ENCODE data around the gene NDUFA13.

Gene NDUFA13

DNA sequence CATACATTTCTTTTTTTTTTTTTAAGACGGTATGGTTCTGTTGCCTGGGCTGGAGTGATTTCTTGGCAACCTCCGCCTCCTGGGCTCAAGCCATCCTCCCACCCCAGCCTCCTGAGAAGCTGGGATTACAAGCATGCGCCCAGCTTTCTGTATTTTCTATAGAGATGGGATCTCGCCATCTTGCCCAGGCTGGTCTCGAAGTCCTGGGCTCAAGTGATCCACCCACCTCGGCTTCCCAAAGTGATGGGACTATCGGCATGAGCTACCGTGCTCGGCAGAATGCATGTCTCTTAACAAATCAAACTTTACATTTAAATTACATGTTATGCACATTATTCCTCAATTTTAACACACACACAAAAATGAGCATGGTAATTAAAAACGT, 1.2 kb downstream of the NDUFA13 start:
- Histone ChIP-seq H3K4me3 (ENCODE audit: low read depth in 1 of 2, low read length in 2 of 2) (peak overlapping the region; percentile 82 to 91), H3K4me1 (ENCODE audit: control insufficient read depth in 1 of 2, insufficient read depth in 2 of 2, low read length in 2 of 2) (peaks cover 0 to 37% of the 10 kb centered on the region in 2 donors), H3K36me3 (ENCODE audit: control insufficient read depth in 1 of 2, insufficient read depth in 2 of 2, low read length in 2 of 2) (peaks cover 4 to 13% of the 10 kb centered on the region in 2 donors), H3K27ac (ENCODE audit: low read length) (no peak overlapping the region), H3K9me3 (ENCODE audit: control insufficient read depth in 1 of 2, low read length in 2 of 2) (no peaks in the 10 kb centered on the region), H3K27me3 (ENCODE audit: low read depth, low read length) (no peaks in the 10 kb centered on the region)

DNA sequence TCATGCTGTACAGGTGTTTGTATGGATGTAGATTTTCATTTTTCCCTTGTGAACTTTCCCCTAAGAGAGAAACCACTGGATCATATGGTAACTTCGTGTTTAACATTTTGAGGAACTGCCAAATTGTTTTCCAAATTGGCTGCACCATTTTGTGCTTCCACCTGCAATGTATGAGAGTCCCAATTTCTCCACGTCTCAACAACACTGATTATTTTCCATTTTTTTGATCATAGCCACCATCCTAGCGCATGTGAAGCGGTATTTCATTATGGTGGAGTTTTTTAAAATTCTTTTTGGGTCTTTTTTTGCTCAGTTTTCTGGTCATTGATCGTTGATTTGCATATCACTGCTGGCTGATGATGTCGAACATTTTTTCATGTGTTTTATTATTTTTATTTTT, 5.0 kb downstream of the NDUFA13 start:
- peaks cover 0 to 26% of the 10 kb centered on the region in 2 donors for H3K4me1 ChIP-seq (ENCODE audit: control insufficient read depth in 1 of 2, insufficient read depth in 2 of 2, low read length in 2 of 2)
- H3K9me3 ChIP-seq (ENCODE audit: control insufficient read depth in 1 of 2, low read length in 2 of 2), result no peaks in the 10 kb centered on the region
- H3K36me3 ChIP-seq (ENCODE audit: control insufficient read depth in 1 of 2, insufficient read depth in 2 of 2, low read length in 2 of 2), result peaks cover 9 to 24% of the 10 kb centered on the region in 2 donors
- H3K27ac ChIP-seq (ENCODE audit: low read length), result no peak overlapping the region
- H3K27me3 ChIP-seq (ENCODE audit: low read depth, low read length), result no peaks in the 10 kb centered on the region
- no peak overlapping the region for H3K4me3 ChIP-seq (ENCODE audit: low read depth in 1 of 2, low read length in 2 of 2)

DNA sequence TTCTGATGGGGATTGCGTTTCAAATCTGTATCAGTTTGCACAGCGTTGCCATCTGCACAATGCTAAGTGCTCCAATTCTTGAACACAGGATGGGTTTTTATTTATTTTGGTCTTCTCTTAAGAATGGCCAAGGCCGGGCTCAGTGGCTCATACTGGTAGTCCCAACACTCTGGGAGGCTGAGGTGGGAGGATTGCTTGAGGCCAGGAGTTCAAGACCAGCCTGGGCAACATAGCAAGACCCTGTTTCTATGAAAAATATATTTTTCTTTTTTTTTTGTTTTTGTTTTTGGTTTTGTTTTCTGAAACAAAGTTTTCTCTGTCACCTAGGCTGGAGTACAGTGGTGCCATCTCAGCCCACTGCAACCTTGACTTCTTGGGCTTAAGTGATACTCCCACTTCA, 7.2 kb downstream of the NDUFA13 start:
- Histone ChIP-seq H3K36me3 (ENCODE audit: control insufficient read depth in 1 of 2, insufficient read depth in 2 of 2, low read length in 2 of 2) (peaks cover 9 to 43% of the 10 kb centered on the region in 2 donors), H3K27me3 (ENCODE audit: low read depth, low read length) (no peaks in the 10 kb centered on the region), H3K4me1 (ENCODE audit: control insufficient read depth in 1 of 2, insufficient read depth in 2 of 2, low read length in 2 of 2) (peaks cover 0 to 12% of the 10 kb centered on the region in 2 donors), H3K4me3 (ENCODE audit: low read depth in 1 of 2, low read length in 2 of 2) (no peak overlapping the region), H3K27ac (ENCODE audit: low read length) (no peak overlapping the region), H3K9me3 (ENCODE audit: control insufficient read depth in 1 of 2, low read length in 2 of 2) (no peaks in the 10 kb centered on the region)

- Histone ChIP-seq H3K9me3 (ENCODE audit: control insufficient read depth in 1 of 2, low read length in 2 of 2) (no peaks in the 10 kb centered on the region), H3K36me3 (ENCODE audit: control insufficient read depth in 1 of 2, insufficient read depth in 2 of 2, low read length in 2 of 2) (peaks cover 9 to 42% of the 10 kb centered on the region in 2 donors)
Observed at GRCh38 chr19:19524053-19524452, 8.0 kb downstream of the NDUFA13 start.

DNA sequence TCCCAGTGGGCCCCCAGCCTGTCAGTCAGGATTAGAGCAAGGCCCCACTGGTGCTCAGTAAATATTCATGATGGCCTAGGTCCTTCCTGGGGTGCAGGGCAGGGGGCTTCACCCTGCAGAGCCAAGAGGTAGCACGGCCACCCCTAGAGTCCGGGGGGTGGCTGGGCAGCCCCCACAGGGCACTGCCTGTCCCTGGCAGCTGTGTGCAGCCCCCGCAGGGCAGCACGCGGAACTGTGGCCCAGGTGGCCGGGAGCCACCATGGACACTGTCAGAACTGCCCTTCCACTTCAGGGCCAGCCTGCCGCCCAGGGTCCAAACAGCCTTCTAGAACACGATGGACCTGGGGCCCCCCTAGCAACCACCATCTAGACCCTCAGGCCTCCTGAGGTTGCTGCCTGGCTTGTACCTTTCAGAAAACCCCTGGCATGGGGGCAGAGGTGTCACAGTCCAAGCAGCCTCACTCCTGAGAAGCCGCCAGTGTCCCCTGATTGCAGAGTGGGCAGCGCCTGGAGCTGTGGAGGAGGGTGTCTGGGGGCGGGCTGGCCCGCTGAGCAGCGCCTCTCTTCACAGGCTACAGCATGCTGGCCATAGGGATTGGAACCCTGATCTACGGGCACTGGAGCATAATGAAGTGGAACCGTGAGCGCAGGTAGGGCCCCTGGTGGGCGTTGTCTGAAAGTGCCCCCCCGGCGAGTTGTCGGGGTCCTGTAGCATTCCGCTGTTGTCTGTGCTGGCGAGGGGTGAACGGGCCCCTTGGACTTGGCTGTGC, 9.8 kb downstream of the NDUFA13 start:
- Histone ChIP-seq H3K27me3 (ENCODE audit: low read depth, low read length) (no peaks in the 10 kb centered on the region), H3K27ac (ENCODE audit: low read length) (no peak overlapping the region), H3K9me3 (ENCODE audit: control insufficient read depth in 1 of 2, low read length in 2 of 2) (no peaks in the 10 kb centered on the region), H3K4me1 (ENCODE audit: control insufficient read depth in 1 of 2, insufficient read depth in 2 of 2, low read length in 2 of 2) (peaks cover 0 to 5% of the 10 kb centered on the region in 2 donors), H3K36me3 (ENCODE audit: control insufficient read depth in 1 of 2, insufficient read depth in 2 of 2, low read length in 2 of 2) (peaks cover 4 to 31% of the 10 kb centered on the region in 2 donors), H3K4me3 (ENCODE audit: low read depth in 1 of 2, low read length in 2 of 2) (no peak overlapping the region)

More at GRCh38 chr19:19524053-19524452, 8.0 kb downstream of the NDUFA13 start:
- H3K27ac ChIP-seq (ENCODE audit: low read length), result no peak overlapping the region
- H3K27me3 ChIP-seq (ENCODE audit: low read depth, low read length), result no peaks in the 10 kb centered on the region
- H3K4me1 ChIP-seq (ENCODE audit: control insufficient read depth in 1 of 2, insufficient read depth in 2 of 2, low read length in 2 of 2), result peaks cover 0 to 13% of the 10 kb centered on the region in 2 donors
- no peak overlapping the region for H3K4me3 ChIP-seq (ENCODE audit: low read depth in 1 of 2, low read length in 2 of 2)

- Histone ChIP-seq H3K4me1 (ENCODE audit: control insufficient read depth in 1 of 2, insufficient read depth in 2 of 2, low read length in 2 of 2) (peaks cover 0 to 5% of the 10 kb centered on the region in 2 donors), H3K27me3 (ENCODE audit: low read depth, low read length) (no peaks in the 10 kb centered on the region), H3K27ac (ENCODE audit: low read length) (no peak overlapping the region), H3K4me3 (ENCODE audit: low read depth in 1 of 2, low read length in 2 of 2) (no peak overlapping the region), H3K9me3 (ENCODE audit: control insufficient read depth in 1 of 2, low read length in 2 of 2) (no peaks in the 10 kb centered on the region), H3K36me3 (ENCODE audit: control insufficient read depth in 1 of 2, insufficient read depth in 2 of 2, low read length in 2 of 2) (peaks cover 4 to 31% of the 10 kb centered on the region in 2 donors)
Observed at GRCh38 chr19:19526581-19527370, 10.8 kb downstream of the NDUFA13 start.

DNA sequence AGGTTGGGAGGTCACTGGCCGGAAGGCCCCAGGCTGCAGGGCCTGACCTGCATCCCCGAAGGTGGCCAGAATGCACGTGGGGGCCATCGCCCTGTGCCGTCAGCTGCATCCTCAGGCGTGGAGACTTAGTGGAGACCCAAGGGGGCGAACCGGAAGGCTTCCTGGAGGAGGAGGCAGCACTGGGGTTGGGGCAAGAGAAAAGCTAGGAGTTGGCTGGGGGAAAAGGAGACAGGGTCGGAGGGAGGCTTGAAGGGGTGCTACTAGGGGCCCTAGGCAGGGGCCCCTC, 11.3 kb downstream of the NDUFA13 start:
- H3K4me1 ChIP-seq (ENCODE audit: control insufficient read depth in 1 of 2, insufficient read depth in 2 of 2, low read length in 2 of 2), result peaks cover 0 to 9% of the 10 kb centered on the region in 2 donors
- H3K9me3 ChIP-seq (ENCODE audit: control insufficient read depth in 1 of 2, low read length in 2 of 2), result no peaks in the 10 kb centered on the region
- peaks cover 4 to 31% of the 10 kb centered on the region in 2 donors for H3K36me3 ChIP-seq (ENCODE audit: control insufficient read depth in 1 of 2, insufficient read depth in 2 of 2, low read length in 2 of 2)
- no peak overlapping the region for H3K27ac ChIP-seq (ENCODE audit: low read length)
- H3K27me3 ChIP-seq (ENCODE audit: low read depth, low read length), result no peaks in the 10 kb centered on the region
- H3K4me3 ChIP-seq (ENCODE audit: low read depth in 1 of 2, low read length in 2 of 2), result no peak overlapping the region

GRCh38 chr19:19527674-19528625, 11.9 kb downstream of the NDUFA13 start:
- no peak overlapping the region for H3K27ac ChIP-seq (ENCODE audit: low read length)
- H3K27me3 ChIP-seq (ENCODE audit: low read depth, low read length), result no peaks in the 10 kb centered on the region
- peaks cover 4 to 31% of the 10 kb centered on the region in 2 donors for H3K36me3 ChIP-seq (ENCODE audit: control insufficient read depth in 1 of 2, insufficient read depth in 2 of 2, low read length in 2 of 2)
- no peak overlapping the region for H3K4me3 ChIP-seq (ENCODE audit: low read depth in 1 of 2, low read length in 2 of 2)
- H3K9me3 ChIP-seq (ENCODE audit: control insufficient read depth in 1 of 2, low read length in 2 of 2), result no peaks in the 10 kb centered on the region
- peaks cover 0 to 14% of the 10 kb centered on the region in 2 donors for H3K4me1 ChIP-seq (ENCODE audit: control insufficient read depth in 1 of 2, insufficient read depth in 2 of 2, low read length in 2 of 2)

GRCh38 chr19:19528721-19529490, 12.9 kb downstream of the NDUFA13 start, which contains the start of gene YJEFN3:
YJEFN3 (plus strand) TSS chr19:19528911; CDS start chr19:19528933, 22 bp downstream.
- Histone ChIP-seq H3K36me3 (ENCODE audit: control insufficient read depth in 1 of 2, insufficient read depth in 2 of 2, low read length in 2 of 2) (peaks cover 3 to 27% of the 10 kb centered on the region in 2 donors), H3K4me1 (ENCODE audit: control insufficient read depth in 1 of 2, insufficient read depth in 2 of 2, low read length in 2 of 2) (peaks cover 0 to 14% of the 10 kb centered on the region in 2 donors), H3K4me3 (ENCODE audit: low read depth in 1 of 2, low read length in 2 of 2) (no peak within 1 kb of the TSS), H3K27me3 (ENCODE audit: low read depth, low read length) (no peaks in the 10 kb centered on the region), H3K27ac (ENCODE audit: low read length) (no peak within 1 kb of the TSS), H3K9me3 (ENCODE audit: control insufficient read depth in 1 of 2, low read length in 2 of 2) (no peaks in the 10 kb centered on the region)

DNA sequence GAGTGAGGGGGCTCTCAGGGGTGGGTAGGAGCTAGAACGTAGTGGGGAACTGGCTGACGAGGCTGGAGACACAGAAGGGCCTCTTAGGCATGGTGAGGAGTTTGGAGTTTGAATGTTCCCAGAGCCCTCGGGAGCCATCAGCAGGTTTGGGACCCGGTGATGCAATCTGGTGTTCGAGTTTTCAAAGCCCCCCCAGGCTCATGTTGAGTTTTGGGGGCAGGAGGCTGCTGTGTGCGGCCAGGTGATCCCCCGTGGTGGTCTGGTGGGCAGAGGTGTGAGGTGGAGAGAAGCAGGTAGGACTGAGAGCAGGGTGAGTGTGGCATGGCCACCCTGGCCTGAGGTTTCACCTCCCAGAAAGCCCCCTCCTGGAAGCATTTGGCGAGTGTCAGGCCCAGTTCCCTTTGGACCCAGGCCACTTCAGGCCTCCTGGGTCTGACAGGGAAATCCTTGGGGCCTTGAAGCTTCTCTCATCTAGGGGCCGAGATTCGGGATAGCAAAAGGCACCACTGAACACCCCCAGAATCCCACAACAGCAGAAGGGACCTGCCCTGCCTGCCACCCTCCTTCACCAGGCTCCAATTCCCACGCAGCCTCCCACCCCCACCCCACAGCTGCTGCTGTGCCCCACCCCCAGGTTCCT, 13.9 kb downstream of the NDUFA13 start:
- Histone ChIP-seq H3K27ac (ENCODE audit: low read length) (no peak overlapping the region), H3K9me3 (ENCODE audit: control insufficient read depth in 1 of 2, low read length in 2 of 2) (no peaks in the 10 kb centered on the region), H3K27me3 (ENCODE audit: low read depth, low read length) (no peaks in the 10 kb centered on the region), H3K36me3 (ENCODE audit: control insufficient read depth in 1 of 2, insufficient read depth in 2 of 2, low read length in 2 of 2) (peaks cover 0 to 22% of the 10 kb centered on the region in 2 donors), H3K4me1 (ENCODE audit: control insufficient read depth in 1 of 2, insufficient read depth in 2 of 2, low read length in 2 of 2) (peaks cover 0 to 14% of the 10 kb centered on the region in 2 donors), H3K4me3 (ENCODE audit: low read depth in 1 of 2, low read length in 2 of 2) (no peak overlapping the region)

Measured in muscle layer of duodenum (tissue), 2 donors.